Brain microvascular endothelial cell (primary cell): ENCODE results near the gene TMCC1.
"Not testable (repeated sequence)": the region's sequence is repeated elsewhere in the genome, so short reads cannot be mapped to it uniquely, and the experiment has no call there.

ENCODE experiments used
- DNase-seq: peaks from one replicate; pipeline ENCODE4 v3.0.0-alpha.2; 2020
- H3K27ac ChIP-seq: fragments of 250-450 bp; sonication (Bioruptor Pico); 2 replicates; pipeline ENCODE4 v1.5.1; 2020; ENCODE audit warnings: mild to moderate bottlenecking, moderate library complexity
- H3K27me3 ChIP-seq: fragments of 250-450 bp; sonication (Bioruptor Pico); replicated peaks from 2 replicates; pipeline ENCODE4 v1.5.1; 2020; ENCODE audit warnings: mild to moderate bottlenecking
- H3K36me3 ChIP-seq: fragments of 250-450 bp; sonication (Bioruptor Pico); replicated peaks from 2 replicates; pipeline ENCODE4 v1.5.1; 2020; ENCODE audit warnings: mild to moderate bottlenecking
- H3K4me3 ChIP-seq: 2 replicates; pipeline ENCODE4 v1.5.1; 2011; ENCODE audit warnings: low read depth, mild to moderate bottlenecking, control low read depth, low read length, moderate library complexity
- CTCF ChIP-seq: IDR thresholded peaks from 2 replicates; pipeline ENCODE4 v1.5.1; 2011; ENCODE audit warnings: low read depth, mild to moderate bottlenecking, moderate library complexity, low read length, control low read depth, inconsistent platforms; ENCODE audit errors: missing control alignments
- in situ Hi-C: cut with HindIII; loops from 2 replicates; pipeline ENCODE4 v1.10.0; 2017; ENCODE audit warnings: low sequenced_read_pairs, low pct_ligation_motif_present

TMCC1 gene

GRCh38 chr3:129908417-129908816 is 14.9 kb upstream of the TMCC1 start:
- H3K27ac ChIP-seq, result no peak overlapping the region
- H3K36me3 ChIP-seq, result no peaks in the 10 kb centered on the region
- H3K4me3 ChIP-seq, result no peak overlapping the region
- H3K27me3 ChIP-seq, result no peaks in the 10 kb centered on the region
- no peak for DNase-seq
- in situ Hi-C loops, result no loop called here
- no peak for TF ChIP-seq CTCF

- H3K27me3 ChIP-seq, in situ Hi-C loops, DNase-seq, H3K36me3 ChIP-seq, H3K4me3 ChIP-seq, H3K27ac ChIP-seq: not testable (repeated sequence)
Observed at GRCh38 chr3:129901272-129901671, 7.8 kb upstream of the TMCC1 start.

GRCh38 chr3:129897026-129897425 is 3.5 kb upstream of the TMCC1 start:
- Histone ChIP-seq H3K36me3 (no peaks in the 10 kb centered on the region), H3K4me3 (no peak overlapping the region), H3K27me3 (no peaks in the 10 kb centered on the region), H3K27ac (no peak overlapping the region)
- no peak for TF ChIP-seq CTCF
- DNase-seq, result no peak
- in situ Hi-C loops, result no loop called here

- Histone ChIP-seq H3K27me3 (no peaks in the 10 kb centered on the region), H3K4me3 (peak overlapping the region; percentile 68), H3K36me3 (no peaks in the 10 kb centered on the region), H3K27ac (no peak overlapping the region)
- no peak for DNase-seq
- TF ChIP-seq CTCF, result no peak
- in situ Hi-C loops, result no loop called here
Observed at GRCh38 chr3:129892857-129893580, 492 bp downstream of the TMCC1 start.

- H3K27ac ChIP-seq, result no peak overlapping the region
- in situ Hi-C loops, result no loop called here
- no peak for DNase-seq
- H3K27me3 ChIP-seq, result no peaks in the 10 kb centered on the region
- H3K4me3 ChIP-seq, result peak overlapping the region; percentile 68
- TF ChIP-seq CTCF, result no peak
- no peaks in the 10 kb centered on the region for H3K36me3 ChIP-seq
Observed at GRCh38 chr3:129892486-129892856, 1.0 kb downstream of the TMCC1 start.

GRCh38 chr3:129890891-129891290 is 2.6 kb downstream of the TMCC1 start:
- no peak for TF ChIP-seq CTCF
- H3K36me3 ChIP-seq, result no peaks in the 10 kb centered on the region
- no peak overlapping the region for H3K27ac ChIP-seq
- no peak overlapping the region for H3K4me3 ChIP-seq
- H3K27me3 ChIP-seq, result no peaks in the 10 kb centered on the region
- no peak for DNase-seq
- in situ Hi-C loops, result no loop called here
